OCI-LY7 (cell line): ENCODE measurements around the gene ADARB2. TPM values are rescaled to one million over a fixed set of nuclear protein-coding genes. Genes with fewer than 3 reads are reported as not detected.

ENCODE experiments used
- BruUV-seq: library from RNA; stranded (reverse); fragments of 400-500 nt; replicated peaks from 2 replicates; lab custom pipeline; 2021; lab: Mats Ljungman, UMichigan
- CTCF ChIA-PET: fragments of 300-600 bp; sonication (Branson Sonifier 250); formaldehyde crosslinking; loops from one replicate; lab custom pipeline; 2022; ENCODE audit warnings: antibody characterized with exemption; ENCODE audit not compliant: unreplicated experiment; lab: Charles Lee
- POLR2A ChIA-PET: fragments of 300-600 bp; sonication (Branson Sonifier 250); formaldehyde crosslinking; loops from one replicate; lab custom pipeline; 2022; ENCODE audit warnings: antibody characterized with exemption; lab: Charles Lee
- DNase-seq: peaks from one replicate; pipeline ENCODE4 v3.0.0-alpha.2; 2015; ENCODE audit warnings: low spot score
- H2AFZ ChIP-seq: fragments of 200-600 bp; sonication (generic), shearing (Covaris generic); 2 replicates; pipeline ENCODE4 v1.6.1; 2014; ENCODE audit warnings: mild to moderate bottlenecking, antibody characterized with exemption, low read length, moderate library complexity
- H3K27ac ChIP-seq: fragments of 200-600 bp; sonication (generic); 2 replicates; pipeline ENCODE4 v1.5.1; 2014; ENCODE audit warnings: mixed run types, low read depth, mild to moderate bottlenecking, moderate library complexity, low read length, inconsistent platforms; ENCODE audit not compliant: poor library complexity, severe bottlenecking
- H3K36me3 ChIP-seq: fragments of 200-600 bp; sonication (generic); 2 replicates; pipeline ENCODE4 v1.6.1; 2014; ENCODE audit warnings: mild to moderate bottlenecking, antibody characterized with exemption, low read length, moderate library complexity, mixed read lengths; ENCODE audit not compliant: insufficient read depth
- H3K4me1 ChIP-seq: fragments of 200-600 bp; sonication (generic); 2 replicates; pipeline ENCODE4 v1.5.1; 2014; ENCODE audit warnings: mild to moderate bottlenecking, low read length; ENCODE audit not compliant: insufficient read depth, poor library complexity, severe bottlenecking
- H3K4me2 ChIP-seq: fragments of 200-600 bp; sonication (generic); 2 replicates; pipeline ENCODE4 v1.6.1; 2014; ENCODE audit warnings: mild to moderate bottlenecking, low read length
- H3K4me3 ChIP-seq: fragments of 200-600 bp; sonication (generic); 2 replicates; pipeline ENCODE4 v1.5.1; 2014; ENCODE audit warnings: mild to moderate bottlenecking, low read depth, low read length; ENCODE audit not compliant: poor library complexity, severe bottlenecking
- H3K79me2 ChIP-seq: fragments of 200-600 bp; sonication (generic); 2 replicates; pipeline ENCODE4 v1.6.1; 2016; ENCODE audit warnings: low read depth, mild to moderate bottlenecking, low read length, moderate library complexity, mixed read lengths; ENCODE audit not compliant: insufficient read depth
- H3K9me2 ChIP-seq: fragments of 200-600 bp; sonication (generic); 2 replicates; pipeline ENCODE4 v1.6.1; 2016; ENCODE audit warnings: mild to moderate bottlenecking, low read length, mixed read lengths; ENCODE audit not compliant: insufficient read depth
- H3K9me3 ChIP-seq: fragments of 200-600 bp; sonication (generic); 2 replicates; pipeline ENCODE4 v1.6.1; 2014; ENCODE audit warnings: mild to moderate bottlenecking, mixed run types, low read length, mixed read lengths
- H4K20me1 ChIP-seq: fragments of 200-600 bp; sonication (generic); 2 replicates; pipeline ENCODE4 v1.6.1; 2014; ENCODE audit warnings: mild to moderate bottlenecking, antibody characterized with exemption, low read length, moderate library complexity, mixed read lengths; ENCODE audit not compliant: insufficient read depth
- CTCF ChIP-seq: fragments of 200-600 bp; sonication (generic); conservative IDR thresholded peaks from 2 replicates; pipeline ENCODE4 v1.5.1; 2014; ENCODE audit warnings: mild to moderate bottlenecking, antibody characterized with exemption, low read length, moderate library complexity, mixed read lengths
- EZH2phosphoT487 ChIP-seq: fragments of 200-600 bp; sonication (generic); IDR thresholded peaks from 2 replicates; pipeline ENCODE4 v1.6.1; 2018; ENCODE audit warnings: low read depth, borderline replicate concordance, mild to moderate bottlenecking, mixed run types, antibody characterized with exemption, low read length, moderate library complexity, mixed read lengths
- intact Hi-C: fragments of 100-400 bp; cut with micrococcal nuclease; formaldehyde crosslinking; loops from one replicate; pipeline ENCODE4 v1.10.0; 2022; ENCODE audit not compliant: unreplicated experiment
- total RNA-seq, 2 experiments: library from RNA; depleted of rRNA in 1 of 2; stranded (reverse); fragments of >200 nt in 1 of 2; shearing (Covaris generic) in 1 of 2; gene quantifications; 2 replicates each; pipeline ENCODE4 v1.2.3, GENCODE V29; 2014 to 2022

Gene ADARB2
- total RNA-seq, 2 experiments from 2014 or later: 0.03 TPM; not detected in 1

GRCh38 chr10:1272079-1272776 lies 465.1 kb downstream of the ADARB2 start:
- no peak for DNase-seq
- BruUV-seq: no TSS peak
- Histone ChIP-seq H2AFZ (no peak overlapping the region), H4K20me1 (no peaks in the 10 kb centered on the region), H3K36me3 (no peaks in the 10 kb centered on the region), H3K9me2 (no peaks in the 10 kb centered on the region), H3K9me3 (no peaks in the 10 kb centered on the region), H3K4me2 (no peak overlapping the region), H3K27ac (no peak overlapping the region), H3K4me3 (no peak overlapping the region), H3K4me1 (no peaks in the 10 kb centered on the region), H3K79me2 (no peaks in the 10 kb centered on the region)
- intact Hi-C loops: no loop called here
- CTCF ChIA-PET: no interaction called here
- POLR2A ChIA-PET: no interaction called here
- TF ChIP-seq CTCF (no peak), EZH2phosphoT487 (no peak)

- DNase-seq: no peak
- Histone ChIP-seq H3K27ac (no peak overlapping the region), H3K4me3 (no peak overlapping the region), H3K79me2 (no peaks in the 10 kb centered on the region), H3K9me3 (no peaks in the 10 kb centered on the region), H2AFZ (no peak overlapping the region), H4K20me1 (no peaks in the 10 kb centered on the region), H3K4me1 (no peaks in the 10 kb centered on the region), H3K9me2 (no peaks in the 10 kb centered on the region), H3K36me3 (no peaks in the 10 kb centered on the region), H3K4me2 (no peak overlapping the region)
- BruUV-seq: no TSS peak
- ChIA-PET CTCF (no interaction called here), POLR2A (interaction anchor here (1.6 kb wide), 1 partner anchor 14 kb away, joined by 3 read pairs; no protein-coding TSS in a partner anchor)
- TF ChIP-seq CTCF: no peak
- no peak for TF ChIP-seq EZH2phosphoT487
- intact Hi-C loops: no loop called here
Observed at GRCh38 chr10:1270906-1271305, 466.4 kb downstream of the ADARB2 start.

- no peak for DNase-seq
- ChIA-PET CTCF (no interaction called here), POLR2A (interaction anchor here (1.6 kb wide), 1 partner anchor 14 kb away, joined by 3 read pairs; no protein-coding TSS in a partner anchor)
- Histone ChIP-seq H4K20me1 (no peaks in the 10 kb centered on the region), H3K9me3 (no peaks in the 10 kb centered on the region), H3K79me2 (no peaks in the 10 kb centered on the region), H2AFZ (no peak overlapping the region), H3K4me1 (no peaks in the 10 kb centered on the region), H3K9me2 (no peaks in the 10 kb centered on the region), H3K4me2 (no peak overlapping the region), H3K27ac (no peak overlapping the region), H3K4me3 (no peak overlapping the region), H3K36me3 (no peaks in the 10 kb centered on the region)
- intact Hi-C loops: no loop called here
- no peak for TF ChIP-seq CTCF
- TF ChIP-seq EZH2phosphoT487: no peak
- no TSS peak for BruUV-seq
Observed at GRCh38 chr10:1270490-1270889, 466.8 kb downstream of the ADARB2 start.
